SKM-1 (cell line): ENCODE results near the gene CHAF1A.
A peak's percentile ranks its signal among the peaks of the same experiment; 100 is the strongest.

Source experiments
- DNase-seq: peaks from one replicate; lab custom pipeline; 2025; ENCODE audit not compliant: unreplicated experiment; lab: John Stamatoyannopoulos, UW

CHAF1A gene

DNA sequence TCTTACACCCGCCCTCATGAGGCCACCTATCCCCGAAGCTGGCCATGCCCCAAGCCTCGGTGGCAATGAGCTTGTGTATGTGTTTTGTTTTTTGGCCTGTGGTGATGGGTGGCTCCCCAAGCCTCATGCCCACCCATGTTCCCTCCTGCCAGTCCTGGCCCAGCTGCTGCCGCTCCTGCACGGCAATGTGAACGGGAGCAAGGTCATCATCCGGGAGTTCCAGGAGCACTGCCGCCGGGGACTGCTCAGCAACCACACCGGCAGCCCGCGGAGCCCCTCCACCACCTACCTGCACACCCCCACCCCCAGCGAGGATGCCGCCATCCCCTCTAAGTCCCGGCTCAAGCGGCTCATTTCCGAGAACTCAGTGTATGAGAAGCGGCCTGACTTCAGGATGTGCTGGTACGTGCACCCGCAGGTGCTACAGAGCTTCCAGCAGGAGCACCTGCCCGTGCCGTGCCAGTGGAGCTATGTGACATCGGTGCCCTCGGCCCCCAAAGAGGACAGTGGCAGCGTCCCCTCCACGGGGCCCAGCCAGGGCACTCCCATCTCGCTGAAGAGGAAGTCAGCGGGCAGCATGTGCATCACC lies 30.6 kb downstream of the CHAF1A start:
- DNase-seq = no peak

DNA sequence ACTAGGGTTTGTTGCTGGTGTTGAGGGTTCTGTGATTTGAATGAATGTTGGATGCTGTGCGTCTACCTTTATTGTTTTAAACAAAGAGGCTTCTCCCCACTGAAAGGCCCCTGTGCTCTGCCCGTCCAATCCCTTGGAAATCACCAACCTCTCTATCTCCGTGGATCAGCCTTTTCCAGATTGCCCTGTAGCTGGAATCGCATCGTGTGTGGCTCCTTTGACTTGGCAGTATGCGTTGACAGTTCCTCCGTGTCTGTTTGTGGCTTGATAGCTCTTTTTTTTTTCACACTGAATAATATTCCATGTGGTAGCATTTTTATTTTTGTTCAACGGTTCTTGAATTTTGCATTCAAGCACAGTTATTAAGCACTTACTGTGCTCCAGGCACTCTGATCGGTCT lies 32.0 kb downstream of the CHAF1A start:
- DNase-seq = no peak

DNA sequence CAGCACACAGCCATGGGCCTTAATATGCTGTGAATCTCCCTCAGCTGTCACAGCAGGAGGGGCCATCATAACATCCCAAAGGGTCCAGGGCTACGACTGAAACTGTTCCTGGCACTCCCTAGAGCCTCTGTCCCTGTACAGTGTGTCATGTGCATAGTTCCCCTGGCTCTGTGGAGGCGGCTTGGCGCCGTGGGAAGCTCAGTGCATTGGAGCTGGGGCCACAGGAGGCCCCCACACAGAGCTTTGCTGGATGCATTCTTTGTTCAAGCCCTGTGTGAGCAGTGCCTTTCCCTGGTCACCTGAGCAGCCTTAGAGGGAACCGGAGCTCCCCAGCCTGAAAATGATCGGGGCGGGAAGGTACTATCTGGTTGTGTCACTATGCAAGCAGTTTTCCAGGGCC lies 33.8 kb downstream of the CHAF1A start:
- no peak for DNase-seq

DNA sequence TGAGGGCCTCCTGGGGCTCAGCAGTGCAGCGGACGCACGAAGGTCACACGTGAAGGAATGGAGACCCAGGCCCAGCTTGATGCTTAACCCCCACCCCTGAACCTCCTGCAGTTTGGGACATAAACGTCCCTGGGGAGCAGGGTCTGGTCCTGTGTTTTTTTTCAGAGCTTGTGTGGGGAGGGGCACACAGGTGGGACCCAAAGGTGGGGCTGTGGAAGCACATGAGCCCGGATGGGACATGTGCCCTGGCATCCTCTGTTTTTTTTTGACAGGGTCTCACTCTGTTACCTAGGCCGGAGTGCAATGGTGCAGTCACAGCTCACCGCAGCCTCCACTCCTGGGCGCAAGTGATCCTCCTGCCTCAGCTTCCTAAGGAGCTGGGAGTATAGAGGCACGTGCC lies 34.7 kb downstream of the CHAF1A start:
- no peak for DNase-seq

DNA sequence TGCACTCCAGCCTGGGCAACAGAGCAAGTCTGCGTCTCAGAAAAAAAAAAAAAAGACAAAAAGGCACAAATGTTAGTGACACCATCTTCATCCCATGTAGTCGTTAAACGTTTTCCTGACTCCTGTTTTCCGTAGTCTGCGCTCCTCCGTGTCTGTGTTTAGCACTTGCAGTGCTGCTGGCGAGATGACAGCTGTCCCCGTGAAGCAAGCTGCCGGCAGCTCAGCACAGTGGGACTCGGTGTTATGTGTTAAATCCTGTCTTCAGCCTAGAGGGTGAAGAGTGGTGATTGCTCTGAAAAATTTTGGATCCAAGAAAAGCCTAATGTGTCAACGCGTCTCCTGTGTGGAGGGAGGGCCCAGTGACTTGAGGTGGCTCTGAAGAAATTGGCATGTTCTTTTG lies 36.8 kb downstream of the CHAF1A start:
- DNase-seq = no peak

DNA sequence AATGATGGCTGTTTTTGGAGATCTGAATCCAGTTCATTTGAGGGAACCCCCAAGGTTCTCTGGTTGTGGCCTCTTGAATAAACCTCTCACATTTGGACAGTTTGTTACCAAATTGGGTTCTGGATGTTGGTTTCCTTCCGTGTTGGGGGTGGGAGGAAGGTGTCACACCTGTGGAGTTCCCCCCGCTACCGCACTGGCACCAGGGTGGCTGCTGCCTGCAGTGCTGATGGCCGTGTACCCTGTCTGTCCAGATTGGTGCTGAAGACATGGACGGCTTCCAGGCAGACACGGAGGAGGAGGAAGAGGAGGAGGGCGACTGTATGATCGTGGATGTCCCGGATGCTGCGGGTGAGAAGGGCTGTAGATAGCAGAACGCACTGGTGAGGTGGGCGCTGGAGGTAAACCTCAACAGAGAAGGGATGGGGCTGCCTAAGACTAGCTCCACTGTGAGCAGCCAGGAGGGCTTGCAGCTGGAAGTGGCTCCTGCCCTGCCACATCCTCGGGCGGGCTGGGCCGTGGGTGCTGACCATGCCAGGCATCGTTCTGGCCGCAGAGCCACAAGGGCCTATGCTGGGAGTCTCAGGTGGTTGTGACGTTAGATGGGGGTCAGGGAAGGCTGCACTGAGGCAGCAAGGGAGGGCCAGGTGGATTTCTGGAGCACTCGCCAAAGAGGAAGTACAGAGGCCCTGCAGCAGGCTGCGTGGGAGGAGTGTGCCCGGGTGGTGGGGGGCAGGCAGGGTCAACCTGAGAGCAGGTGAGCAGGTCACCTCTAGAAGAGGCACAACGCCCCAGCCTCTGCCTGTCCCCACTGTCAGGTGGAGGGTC lies 39.8 kb downstream of the CHAF1A start:
- DNase-seq = peak; percentile 27

DNA sequence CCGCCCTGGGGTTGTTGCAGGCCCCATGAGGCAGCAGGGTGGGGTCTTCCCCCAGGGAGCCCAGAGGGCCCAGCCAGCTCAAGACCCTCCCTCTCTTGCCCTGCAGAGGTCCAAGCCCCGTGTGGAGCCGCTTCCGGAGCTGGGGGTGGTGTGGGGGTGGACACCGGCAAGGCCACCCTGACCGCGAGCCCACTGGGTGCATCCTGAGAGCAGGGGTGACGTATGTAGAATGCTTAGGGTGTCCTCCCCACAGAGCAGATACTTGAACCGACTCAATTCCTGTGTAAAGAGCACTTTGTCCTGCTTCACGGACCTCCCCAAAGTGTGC lies 40.3 kb downstream of the CHAF1A start:
- no peak for DNase-seq

DNA sequence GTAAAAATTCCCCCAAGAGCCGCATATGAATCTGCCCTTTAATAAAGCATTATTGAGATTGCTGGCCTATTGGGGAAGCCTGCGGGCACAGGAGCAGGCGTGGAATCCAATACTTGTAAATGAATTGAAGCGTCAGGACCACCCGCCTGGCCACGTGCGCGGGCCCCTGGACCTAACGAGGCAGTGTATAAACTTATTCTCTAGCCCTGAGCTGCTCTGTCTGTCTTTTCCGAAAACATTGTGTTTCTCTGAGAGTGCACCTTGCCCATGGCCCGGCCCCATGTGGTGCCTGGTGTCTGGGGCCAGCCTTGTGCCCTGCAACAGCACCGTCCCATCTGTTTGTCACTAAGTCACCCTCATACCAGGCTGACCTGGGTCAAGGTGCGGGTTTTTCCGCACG lies 40.7 kb downstream of the CHAF1A start:
- no peak for DNase-seq

DNA sequence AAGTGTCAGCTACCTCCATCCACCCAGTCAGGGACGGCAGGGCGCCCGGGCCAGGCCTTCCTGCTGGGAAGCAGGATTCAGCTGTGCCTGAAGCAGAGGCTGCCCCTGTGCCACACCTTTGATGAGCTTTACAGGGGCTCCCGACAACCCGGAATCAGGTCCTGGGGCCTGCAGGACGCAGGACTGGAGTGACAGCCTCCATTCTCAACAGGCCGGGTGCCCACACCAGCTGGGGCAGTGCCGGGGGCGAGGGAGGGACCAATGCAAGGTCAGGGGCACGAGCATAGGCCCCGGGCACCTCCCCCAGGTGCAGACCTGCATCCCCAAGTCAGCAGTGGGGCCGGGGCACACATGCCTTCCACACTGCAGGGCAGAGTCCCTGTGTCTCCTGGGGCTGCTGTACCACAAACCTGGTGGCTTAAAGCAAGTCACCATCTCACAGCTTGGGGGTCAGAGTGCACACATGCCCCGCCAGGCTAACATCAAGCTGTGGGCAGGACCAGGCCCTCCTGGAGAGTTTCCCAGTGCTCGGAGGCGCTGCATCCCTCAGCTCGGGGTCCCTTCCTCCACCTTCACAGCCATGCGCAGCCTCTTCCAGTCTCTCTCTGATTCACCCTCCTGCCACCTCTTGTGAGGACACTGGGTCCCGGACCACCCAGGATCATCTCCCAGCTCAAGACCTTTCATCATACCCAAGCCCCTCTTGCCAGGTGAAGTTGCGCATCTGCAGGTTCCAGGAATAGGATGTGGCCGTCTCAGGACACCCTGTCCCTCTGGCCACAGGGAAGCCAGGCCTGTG lies 41.7 kb downstream of the CHAF1A start:
- DNase-seq = no peak

DNA sequence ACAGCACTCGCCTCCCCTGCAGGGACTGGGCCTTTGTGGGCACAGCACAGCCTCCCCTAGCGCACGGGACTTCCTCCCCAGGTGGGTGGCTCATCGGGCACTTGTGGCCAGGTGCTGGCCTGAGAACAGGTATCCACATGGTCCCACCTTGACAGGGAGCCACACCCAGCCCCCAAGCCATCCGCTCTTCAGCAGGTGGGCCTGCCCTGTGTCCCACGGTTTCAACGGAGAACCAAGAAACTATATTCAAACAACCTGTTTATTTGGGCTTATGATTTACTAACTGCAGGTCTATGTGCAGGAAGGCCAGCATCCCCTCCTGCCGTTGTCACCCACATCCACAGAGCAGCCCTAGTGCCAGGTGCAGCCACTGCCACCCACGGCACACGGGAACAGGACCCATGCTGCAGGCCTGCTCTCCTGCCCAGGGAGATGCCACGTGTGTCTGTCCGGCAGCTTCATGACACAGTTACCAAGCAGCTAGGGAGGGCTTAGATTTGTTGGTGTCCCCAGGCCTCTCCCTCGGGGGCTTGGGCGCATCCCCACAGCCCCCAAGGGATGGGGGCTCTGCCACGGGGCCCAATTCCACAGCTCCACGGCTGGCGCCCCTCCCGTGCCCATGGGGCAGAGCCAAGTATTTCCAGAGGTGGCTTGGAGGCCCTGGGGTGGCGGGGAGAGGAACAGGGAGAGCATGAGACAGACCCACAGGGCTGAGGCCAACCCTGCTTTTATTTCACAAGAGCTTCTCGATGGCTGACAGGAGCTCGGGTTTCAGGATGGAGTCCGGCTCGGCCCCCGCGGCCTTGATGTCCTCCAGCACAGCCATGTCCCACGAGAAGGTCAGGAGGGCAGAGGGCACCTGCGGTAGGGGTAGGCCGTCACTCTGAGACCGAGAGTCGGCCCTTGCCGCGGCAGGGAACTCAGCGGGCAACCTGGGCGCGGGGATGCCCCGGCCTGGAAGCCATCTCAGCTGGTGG lies 42.6 kb downstream of the CHAF1A start:
- no peak for DNase-seq

DNA sequence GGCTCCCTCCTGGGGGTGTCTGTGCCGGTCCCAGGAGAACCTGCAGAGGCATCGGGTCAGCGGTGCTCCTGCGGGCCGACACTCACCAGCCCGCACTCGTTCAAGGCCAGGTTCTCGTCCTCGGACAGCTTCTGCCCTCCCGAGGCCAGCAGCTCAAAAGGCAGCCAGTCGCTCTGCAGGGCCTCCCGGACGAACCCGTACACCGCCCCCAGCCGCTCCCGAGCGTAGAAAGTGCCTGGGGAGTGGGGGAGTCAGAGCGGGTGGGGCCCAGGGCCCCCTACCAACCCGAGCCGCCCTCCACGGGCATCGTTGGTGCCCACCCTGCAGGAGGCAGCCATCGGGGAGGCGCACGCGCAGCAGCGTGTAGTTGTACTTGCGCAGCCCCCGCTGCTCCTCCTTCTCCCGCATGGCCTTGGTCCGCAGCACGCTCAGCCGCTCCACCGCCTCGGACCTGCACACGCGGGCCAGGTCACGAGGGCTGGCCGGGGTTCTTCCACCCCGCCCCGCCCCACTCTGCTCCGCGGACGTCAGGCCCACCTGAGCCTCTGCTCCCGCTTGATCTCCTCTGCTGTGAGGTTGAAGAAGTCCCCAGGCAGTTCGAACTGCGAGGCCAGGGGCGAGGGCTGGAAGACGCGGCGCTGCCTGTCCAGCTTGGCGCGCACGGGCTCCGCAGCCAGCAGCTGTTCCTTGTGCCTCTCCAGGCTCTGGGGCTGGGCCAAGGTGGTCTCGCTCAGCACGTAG lies 43.7 kb downstream of the CHAF1A start:
- no peak for DNase-seq

DNA sequence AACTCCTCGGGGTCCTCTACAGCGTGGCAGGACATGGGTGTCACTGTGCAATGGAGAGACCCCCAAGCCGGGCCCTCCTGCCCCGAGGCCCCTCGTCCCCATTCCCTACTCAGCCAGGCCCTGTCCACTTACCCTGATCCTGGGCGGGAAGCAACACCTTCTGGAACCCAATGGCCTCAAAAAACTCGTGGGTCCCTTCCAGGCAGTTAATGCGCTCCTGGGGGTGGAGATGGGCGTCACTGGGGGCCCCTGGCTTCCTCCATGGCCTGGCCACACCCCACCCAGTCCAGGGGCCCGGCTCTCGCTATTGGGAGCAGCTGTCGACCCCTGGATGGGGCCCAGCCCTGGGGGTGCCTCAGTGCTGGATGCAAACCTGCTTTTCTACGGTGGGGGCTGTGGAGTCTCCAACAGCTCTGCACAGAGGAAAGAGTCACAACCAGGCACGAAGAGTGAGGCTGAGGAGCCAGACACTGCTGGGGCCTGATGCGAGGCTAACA lies 44.3 kb downstream of the CHAF1A start:
- no peak for DNase-seq

DNA sequence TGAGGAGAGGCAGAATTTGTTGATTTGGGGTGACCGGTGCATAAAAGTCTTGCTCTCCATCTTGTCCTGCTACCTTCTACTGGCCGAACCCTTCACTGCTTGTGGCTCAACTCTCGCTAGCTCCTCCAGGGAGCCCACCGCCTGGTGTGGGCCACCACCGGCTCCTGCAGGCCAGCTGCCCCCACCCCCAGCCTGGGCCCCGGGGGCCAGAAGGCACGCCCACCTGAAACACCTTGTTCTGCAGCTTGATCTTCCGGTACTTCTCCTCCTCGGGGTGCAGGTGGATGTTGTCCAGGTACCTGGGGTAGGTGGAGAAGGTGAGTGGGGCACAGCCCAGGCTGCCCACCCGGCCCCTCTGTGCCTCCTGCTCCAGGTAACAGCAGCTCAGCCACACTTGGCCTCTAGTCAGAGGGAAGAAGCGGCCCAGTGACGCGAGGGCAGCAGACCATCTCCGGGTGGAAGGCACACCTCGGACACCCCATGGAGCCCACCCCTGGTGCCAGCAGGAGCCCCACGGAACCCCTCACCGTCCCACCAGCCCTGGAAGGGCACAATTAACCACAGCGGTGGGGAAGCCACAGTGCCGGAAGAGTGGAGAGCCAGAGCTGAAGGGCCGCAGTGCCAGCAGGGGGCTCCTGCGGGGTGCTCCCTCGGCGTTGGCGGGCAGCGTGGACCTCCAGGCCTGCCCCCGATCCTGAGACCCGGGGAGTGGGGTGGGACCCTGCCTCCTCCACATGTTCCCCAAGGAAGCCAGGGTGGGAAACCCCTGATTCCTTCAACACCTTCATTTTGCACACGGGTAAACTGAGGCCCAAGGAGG lies 45.1 kb downstream of the CHAF1A start:
- no peak for DNase-seq

DNA sequence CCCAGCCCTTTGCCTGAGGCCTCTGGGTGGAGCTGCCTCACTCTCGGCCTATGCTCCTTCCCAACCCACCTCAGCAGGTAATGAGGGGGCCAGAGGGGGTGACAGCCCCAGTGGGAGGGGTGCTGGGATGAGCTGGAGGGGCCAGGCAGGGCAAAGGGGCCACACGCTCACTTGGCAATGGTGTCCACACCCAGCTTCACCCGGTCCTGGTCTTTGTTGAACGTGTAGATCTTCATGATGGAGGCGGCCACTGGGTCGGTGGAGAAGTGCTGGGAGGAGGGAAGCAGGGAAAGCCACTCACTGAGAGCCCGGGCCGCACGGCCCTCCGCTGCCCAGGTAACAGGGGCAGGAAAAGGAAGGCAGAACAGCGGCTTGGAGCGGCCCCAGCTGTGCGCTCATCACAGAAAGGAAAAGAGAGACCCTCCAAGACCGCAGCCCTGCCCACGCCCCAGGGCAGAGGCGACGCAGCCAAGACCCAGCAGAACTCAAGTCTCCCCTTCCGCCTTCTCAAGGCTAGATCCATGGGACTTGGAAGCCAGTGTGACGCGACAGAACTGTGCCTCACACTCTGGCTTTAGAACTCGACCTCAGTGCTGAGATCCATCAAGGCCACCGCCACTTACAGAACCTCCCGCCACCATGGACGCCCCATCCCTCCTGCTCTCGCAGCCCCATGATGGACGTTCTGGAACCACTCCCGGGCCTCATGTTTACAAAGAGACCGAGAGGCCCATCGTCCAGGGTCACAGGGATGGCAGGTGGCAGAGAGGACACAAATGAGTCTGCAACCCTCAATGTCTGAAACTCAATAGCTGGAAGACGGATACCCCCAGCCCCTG lies 45.9 kb downstream of the CHAF1A start:
- DNase-seq = no peak

DNA sequence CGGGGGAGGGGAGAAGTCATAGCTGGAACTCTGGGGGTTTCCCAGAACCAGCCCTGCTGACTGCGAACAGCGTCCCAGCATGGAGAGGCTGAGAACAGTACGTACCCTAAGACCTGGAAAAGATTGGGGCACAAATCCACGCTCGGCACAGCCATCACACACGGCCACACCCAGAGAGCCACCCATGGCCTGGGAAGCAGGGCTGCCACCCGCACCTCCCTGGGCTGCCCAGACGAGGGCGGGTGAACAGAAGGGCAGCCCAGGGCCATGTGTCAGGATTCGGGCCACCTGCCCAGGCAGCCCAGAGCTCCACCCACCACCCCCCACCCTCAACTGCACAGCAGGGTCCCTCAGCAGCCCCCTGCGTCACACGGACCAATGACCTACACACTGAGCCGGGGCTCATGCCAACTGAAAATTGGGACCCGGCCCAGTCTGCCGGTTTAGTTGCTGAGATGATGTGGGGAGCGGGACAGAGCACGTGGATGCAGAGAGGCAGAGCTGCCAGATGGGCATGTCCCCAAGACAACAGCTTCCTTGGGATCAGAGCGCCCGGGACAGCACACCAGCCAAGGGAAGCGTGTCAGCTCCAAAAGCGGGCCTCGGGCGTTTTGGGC lies 46.7 kb downstream of the CHAF1A start:
- DNase-seq = no peak

DNA sequence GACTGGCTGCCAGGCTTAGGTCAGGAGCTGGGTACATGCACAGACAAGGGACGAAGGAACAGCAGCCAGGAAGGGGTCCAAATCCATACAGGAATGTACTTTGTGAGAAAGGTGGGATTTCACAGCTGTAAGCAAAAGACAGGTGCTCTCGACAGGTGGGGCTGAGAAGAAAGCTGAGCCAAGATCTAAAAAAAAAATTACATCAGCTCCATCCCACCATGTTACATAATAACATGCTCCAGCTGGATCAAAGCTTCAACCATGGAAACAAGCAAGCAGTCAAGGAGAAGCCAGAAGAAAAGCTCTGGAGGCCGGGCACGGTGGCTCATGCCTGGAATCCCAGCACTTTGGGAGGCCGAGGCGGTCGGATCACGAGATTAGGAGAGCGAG lies 47.2 kb downstream of the CHAF1A start:
- DNase-seq = no peak

DNA sequence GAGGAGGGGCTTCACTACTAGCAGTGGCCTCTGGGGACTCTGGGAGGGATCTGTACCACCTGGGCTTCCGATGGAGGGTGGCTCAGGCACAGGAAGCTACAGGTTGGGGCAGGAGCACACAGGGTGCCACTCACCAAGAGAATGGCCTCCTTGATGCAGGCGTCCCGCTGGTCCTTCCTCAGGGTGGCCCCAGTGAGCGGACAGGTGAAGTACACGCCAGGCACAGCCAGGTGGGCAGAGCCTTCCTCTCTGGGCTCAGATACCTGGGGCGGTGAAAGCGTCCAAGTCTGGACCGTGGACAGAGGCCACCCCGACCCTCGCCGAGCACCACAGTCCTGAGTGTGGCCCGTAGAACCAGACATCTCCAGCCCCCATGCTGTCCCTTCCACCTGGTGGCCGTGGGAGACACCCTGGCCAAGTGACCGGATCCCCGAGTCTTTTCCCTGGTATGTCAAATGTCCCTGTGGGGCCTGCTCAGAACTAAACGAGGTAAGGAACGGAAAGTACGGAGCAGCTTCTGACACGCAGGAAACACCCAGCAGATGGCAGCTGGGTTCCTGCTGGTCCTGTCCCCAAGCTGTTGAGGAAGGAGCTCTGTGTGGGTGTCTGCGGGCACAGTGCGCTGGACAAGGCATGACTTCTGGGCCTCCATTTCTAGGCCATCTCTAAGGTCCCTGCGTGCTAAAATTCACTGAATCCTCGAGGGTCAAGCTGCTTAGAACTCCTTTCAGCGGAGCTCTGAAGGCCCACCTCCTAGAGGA lies 50.0 kb downstream of the CHAF1A start:
- DNase-seq = no peak
